Stimulated activated CD8-positive, alpha-beta memory T cell treated with anti-CD3 and anti-CD28 coated beads, Interleukin-7, amount 100 ng/mL, for 4 hours (primary cell): Measurements from ENCODE around the gene HIVEP3.

Source experiments
- DNase-seq, 2 donors: peaks; one replicate each; pipeline ENCODE4 v3.0.0-alpha.2; 2020; ENCODE audit warnings: low read depth in 2 of 2

HIVEP3 gene

GRCh38 chr1:41848216-41848952, 70.3 kb downstream of the HIVEP3 start:
- DNase-seq = no peak

DNA sequence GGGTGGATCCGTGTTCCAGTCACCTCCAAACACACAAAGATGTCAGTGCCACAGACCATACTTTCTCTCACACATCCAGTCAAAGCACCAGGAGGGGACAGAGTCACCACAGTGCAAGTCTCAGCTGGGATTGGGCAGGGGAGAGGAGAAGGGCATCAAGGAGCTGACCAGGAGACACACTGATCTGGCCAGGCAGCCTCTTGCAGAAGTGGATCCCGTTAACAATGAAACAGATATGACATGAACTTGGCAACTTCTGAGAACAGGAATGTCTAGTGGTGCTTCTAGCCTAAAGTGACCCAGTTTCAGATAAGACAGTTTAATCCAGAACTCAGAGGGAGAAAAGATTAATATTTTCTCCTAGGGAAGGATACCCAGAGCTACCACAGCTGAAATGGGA, 71.0 kb downstream of the HIVEP3 start:
- DNase-seq = no peak

DNA sequence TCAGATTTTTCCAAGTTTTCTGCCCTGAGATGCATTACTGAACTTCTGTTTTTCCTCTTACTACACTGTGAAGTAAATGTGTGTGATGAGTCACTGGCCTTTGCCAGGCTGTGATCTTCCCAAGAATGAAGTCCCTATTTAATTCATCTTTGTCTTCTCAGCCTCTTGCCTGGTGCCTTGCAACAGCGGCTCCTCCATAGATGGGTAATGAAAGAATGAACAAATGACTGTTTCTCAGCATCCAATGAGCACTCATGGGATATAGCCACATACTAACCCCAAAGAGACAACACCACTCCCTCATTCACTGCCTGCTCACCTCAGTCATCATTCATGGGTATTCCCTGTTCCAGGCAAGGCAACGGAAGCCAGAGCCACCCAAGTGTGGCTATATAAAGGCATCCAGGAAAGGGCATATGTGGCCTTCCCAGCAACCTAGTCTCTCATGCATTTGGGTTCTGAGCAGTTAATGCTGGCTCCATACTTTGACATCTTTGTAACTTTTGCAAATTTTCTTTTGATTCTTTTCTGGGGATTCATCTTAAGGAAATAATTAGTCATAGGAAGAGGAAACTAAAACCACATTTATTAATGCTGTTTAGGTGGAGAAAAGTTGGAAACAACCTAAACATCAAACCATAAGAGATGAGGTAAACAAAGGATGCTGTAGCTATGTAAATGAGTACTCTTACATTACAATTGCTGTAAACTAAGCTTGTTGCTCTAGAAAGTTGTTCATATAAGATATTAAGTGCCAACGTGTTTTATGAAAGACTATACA, 71.9 kb downstream of the HIVEP3 start:
- DNase-seq = no peak

DNA sequence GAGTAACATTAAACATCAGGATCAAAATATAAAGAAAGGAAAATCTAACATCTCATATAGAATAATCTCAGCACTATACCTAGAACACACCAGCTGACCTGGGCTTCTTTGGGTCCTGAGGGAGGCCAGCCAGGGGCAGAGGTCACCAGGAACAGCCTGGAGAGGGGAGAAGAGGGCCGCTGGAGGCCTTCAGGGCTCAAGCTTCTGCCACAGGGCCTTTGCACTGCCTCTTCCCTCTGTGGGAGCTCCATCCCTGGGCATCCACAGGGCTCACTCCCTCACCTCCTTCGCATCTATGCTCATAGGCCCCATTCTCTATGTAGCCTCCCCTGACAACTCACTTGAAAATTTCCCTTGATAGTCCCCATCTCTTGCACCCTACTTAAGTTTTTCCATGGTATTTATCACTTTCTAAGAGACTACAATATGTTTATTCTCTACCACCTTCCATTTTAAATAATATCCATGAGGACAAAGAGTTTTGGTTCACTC, 73.9 kb downstream of the HIVEP3 start:
- no peak for DNase-seq

DNA sequence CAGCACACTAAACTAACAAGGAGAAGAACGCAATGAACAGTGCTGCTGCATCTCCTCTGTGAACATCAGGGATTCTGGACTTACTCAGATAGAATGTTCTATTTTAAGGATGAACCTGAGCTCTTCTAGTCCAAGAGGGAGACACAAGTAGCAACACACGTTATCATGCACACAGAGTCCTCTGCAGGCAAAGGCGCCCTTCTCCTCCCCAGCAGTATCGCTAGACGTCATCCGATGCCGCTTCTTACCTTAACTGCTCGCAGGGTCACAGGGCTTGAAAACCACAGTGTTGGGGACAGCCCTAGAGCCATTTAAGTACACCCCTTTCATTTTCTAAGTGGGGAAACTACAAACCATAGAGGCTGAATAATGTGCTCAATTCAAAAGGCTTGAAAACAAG, 74.5 kb downstream of the HIVEP3 start:
- no peak for DNase-seq

GRCh38 chr1:41842993-41843755, 75.5 kb downstream of the HIVEP3 start:
- no peak for DNase-seq

DNA sequence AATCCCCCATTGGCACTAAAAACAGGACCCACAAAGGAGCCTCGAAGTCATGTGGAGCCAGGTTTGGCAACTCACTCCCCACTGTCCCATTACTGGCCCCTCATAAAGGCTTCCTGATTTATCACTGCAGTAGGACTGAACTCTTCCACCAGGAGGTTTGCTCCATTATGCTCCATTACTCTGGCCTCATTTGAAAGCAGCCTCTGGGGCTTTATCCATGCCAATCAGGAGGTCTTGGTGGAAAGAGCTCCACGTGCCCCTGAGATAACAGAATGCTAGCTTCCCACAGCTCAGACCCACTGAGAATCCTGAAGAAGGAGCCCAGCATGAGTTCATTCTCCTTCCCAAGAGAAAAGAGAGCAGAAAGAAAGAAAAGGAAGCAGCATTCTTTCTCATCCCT, 76.4 kb downstream of the HIVEP3 start:
- no peak for DNase-seq

DNA sequence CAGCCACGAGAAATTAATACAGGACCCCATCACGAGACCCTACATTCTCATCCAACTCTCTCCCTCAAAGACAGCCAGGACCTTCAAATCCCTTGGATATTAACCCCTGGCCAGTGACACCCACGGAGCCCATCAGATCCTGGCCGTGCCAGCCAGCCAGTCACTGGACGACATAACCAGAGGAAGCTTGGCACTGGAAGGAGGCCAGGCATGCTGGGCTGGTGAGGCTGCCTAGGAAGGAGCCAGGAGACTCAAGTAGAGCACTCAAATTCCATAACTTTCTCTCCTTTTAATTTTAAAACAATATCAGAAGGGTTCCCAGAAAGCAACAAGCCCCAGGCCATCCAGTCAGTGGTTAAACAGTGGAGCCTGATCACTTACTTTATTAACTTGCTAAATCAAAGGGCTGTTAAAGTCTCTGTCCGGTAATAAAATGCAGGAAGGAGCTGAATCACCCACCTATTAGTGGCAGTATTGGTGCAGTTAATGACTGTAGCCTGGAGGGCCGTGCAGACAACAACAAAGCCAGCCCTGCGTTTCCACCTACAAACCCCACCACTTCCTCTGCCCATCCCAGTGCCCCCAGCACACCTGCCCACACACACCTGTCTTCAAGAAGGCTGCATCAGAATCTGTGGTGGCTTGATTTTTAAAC, 78.0 kb downstream of the HIVEP3 start:
- DNase-seq = no peak

GRCh38 chr1:41838266-41838665, 80.5 kb downstream of the HIVEP3 start:
- DNase-seq = no peak

DNA sequence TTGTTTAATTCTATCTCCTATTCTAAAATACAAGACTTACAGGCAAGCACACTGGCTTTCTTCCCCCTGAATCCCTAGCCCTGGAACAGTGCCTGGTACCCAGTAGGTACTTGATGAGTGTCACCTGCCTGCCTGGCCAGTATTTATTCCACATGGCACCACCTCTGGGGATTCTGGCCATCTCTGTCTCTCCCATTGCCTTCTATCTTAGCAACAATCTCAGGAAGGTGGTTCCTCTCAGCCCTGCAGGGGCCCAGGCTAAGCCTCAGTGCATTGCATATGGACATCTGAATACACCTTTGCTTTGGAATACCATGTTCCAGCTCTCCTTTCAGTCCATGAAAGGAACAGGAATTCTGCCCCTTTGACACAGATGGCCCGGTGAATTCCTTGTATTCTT, 81.0 kb downstream of the HIVEP3 start:
- DNase-seq = no peak

GRCh38 chr1:41835485-41835884, 83.2 kb downstream of the HIVEP3 start:
- DNase-seq = no peak

- DNase-seq = no peak
Observed at GRCh38 chr1:41833519-41834000, 85.2 kb downstream of the HIVEP3 start.

DNA sequence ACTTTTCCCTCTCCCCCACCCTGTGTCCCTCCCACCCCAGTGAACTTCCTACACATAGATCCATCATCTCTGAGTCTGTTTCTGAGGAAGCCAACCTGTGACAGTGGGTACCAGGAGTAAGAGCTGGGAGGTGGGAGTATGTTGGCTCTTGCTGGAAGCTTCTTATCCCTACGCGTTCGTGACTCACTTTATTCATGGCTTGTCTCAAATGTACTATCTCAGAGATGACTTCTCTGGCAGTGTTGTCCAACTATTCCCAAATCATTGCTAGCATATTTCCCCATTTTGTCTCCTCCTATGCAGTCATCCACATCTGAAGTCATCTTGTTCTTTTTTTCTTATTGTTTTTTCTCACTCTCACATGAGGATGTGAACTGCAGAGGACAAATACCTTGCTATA, 88.0 kb downstream of the HIVEP3 start:
- no peak for DNase-seq

GRCh38 chr1:41827991-41828570, 90.6 kb downstream of the HIVEP3 start:
- no peak for DNase-seq

DNA sequence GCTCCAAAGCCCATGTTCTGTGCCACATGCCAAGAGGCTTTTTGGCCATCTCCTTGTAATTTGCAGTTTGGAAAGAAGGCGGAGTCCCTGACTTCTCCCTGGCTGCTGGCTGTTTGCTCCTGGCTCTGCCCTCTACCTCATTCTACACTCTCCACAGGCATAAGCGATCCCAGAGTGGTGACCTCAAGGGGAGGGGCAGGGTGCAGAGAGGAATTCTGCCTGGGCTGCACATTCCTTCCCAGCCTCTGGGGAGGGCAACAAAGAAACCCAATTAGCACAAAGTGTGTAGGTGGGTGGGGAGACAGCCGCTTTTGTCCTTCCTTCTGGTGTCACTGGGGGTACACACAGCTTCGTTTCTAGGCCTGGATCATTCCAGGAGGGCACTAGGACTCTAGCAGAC, 95.3 kb downstream of the HIVEP3 start:
- no peak for DNase-seq

DNA sequence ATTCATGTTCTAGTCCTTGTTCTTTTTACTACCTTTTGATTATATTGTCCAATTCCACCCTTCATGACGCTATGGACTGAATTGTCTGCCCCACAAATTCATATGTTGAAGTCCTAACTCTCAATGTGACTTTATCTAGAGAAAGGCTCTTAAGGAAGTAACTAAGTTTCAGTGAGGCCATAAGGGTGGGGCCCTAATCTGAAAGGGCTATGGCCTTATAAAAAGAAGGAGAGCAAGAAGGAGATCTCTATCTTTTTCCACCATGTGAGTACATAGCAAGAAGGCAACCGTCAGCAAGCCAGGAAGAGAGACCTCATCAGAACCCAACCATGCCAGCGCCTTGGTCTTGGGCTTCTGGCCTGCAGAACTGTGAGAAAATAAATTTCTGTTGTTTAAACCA, 95.9 kb downstream of the HIVEP3 start:
- DNase-seq = no peak

DNA sequence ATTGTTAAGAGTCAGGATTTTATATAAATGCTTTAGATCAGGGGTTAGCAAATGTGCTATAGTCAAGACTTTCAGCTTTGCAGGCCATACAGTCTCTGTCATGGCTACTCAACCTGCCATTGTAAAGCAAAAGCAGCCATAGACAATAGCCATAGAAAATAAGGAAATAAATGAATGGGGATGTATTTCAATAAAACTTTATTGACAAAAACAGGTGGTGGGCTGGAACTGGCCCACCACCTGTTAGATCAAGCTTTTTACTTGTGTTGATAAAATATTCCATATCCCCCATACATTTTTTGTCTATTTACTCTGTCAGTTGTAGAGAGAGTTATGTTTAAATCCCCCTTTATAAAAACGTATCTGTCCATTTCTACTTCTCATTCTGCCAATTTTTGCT, 98.9 kb downstream of the HIVEP3 start:
- DNase-seq = no peak

DNA sequence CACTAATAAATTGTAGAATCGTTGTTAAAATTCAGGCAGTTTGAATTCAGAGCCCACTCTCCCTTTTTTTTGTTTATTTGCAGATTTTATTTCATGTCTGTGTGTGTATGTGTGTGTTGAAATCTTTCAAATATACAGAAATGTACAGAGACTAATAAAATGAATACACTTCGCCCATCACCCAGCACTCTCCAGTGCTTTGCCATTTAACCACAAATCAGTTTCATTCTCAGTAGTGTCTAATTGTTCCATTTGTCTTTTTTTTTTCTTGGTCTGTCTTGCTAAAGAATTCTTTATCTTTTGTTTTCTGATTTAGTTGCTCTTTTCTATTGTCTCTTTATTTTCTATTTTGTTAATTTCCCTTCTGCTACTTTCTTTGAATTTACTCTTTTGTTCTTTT, 99.7 kb downstream of the HIVEP3 start:
- no peak for DNase-seq

- no peak for DNase-seq
Observed at GRCh38 chr1:41816061-41816460, 102.7 kb downstream of the HIVEP3 start.

DNA sequence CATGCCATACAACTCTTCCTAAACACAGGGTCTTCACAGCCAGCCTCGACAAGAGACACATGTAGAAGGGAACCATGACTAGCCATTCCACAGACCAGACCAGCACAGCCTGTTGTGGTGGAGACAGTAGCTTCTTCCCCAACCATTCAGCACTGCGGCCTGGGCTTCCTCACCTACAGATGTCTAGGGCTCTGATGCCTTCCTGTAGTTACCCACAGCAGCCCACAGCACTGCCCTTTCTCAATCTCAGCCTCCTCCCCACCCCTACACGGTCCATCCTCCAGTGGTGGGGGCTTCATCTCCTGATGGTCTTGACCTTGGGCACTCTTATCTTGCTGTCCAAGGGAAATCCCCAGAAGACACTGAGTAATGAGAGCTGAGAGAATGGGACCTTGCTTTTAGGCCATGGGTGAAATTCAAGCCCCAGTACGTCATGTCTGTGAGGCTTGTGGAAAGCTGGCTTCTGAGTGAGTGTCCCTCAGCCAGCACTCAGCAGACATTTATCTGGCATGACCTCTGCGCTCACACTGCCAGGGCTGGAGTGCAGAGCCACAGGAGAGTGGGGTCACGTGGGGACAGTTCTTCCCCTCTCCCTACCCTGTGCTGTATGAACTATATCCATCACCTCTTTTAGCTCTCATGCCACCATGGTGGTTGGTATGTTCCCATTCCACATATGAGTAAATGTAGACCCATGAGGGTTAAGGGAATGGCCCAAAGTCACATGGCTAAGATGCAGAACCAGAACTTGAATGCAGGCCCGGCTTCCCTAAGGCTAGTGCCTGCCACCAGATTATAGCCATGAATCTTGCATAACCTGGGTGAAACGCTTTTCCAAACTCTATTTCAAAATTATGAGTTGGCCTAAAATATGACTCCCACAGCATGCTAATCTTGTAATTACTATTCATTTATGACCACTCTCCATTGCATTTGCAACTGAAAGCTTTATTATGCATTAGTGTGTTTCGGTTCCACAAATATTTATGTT, 104.7 kb downstream of the HIVEP3 start:
- DNase-seq = no peak
